Suprapubic skin (tissue), 4 donors: ENCODE data around the gene EPHA1. TPM values are rescaled to one million over a fixed set of nuclear protein-coding genes. Genes with fewer than 3 reads are reported as not detected.

Experiments
- DNase-seq, 2 donors: peaks; one replicate each; pipeline ENCODE4 v3.0.0-alpha.2; 2019; ENCODE audit warnings: low spot score in 2 of 2
- H3K27ac ChIP-seq: fragments of 200-600 bp; sonication (generic); one replicate; pipeline ENCODE4 v1.5.1; 2019
- H3K27me3 ChIP-seq: fragments of 200-600 bp; sonication (generic); one replicate; pipeline ENCODE4 v1.5.1; 2019
- H3K36me3 ChIP-seq: fragments of 200-600 bp; sonication (generic); one replicate; pipeline ENCODE4 v1.5.1; 2019
- H3K4me1 ChIP-seq: fragments of 200-600 bp; sonication (generic); one replicate; pipeline ENCODE4 v1.5.1; 2019
- H3K4me3 ChIP-seq: fragments of 200-600 bp; sonication (generic); one replicate; pipeline ENCODE4 v1.5.1; 2019; ENCODE audit warnings: mild to moderate bottlenecking
- H3K9me3 ChIP-seq: fragments of 200-600 bp; sonication (generic); one replicate; pipeline ENCODE4 v1.5.1; 2019
- CTCF ChIP-seq, 2 donors: fragments of 200-600 bp in 1 of 2; fragments of 450-650 bp in 1 of 2; sonication (generic) in 1 of 2; IDR thresholded peaks; one replicate each; pipeline ENCODE4 v1.5.1; 2016 to 2019; ENCODE audit warnings: antibody characterized with exemption in 2 of 2, mild to moderate bottlenecking in 1 of 2, moderate library complexity in 1 of 2
- EP300 ChIP-seq: sonication (generic); formaldehyde crosslinking; IDR thresholded peaks from one replicate; pipeline ENCODE4 v1.6.1; 2017; ENCODE audit warnings: antibody characterized with exemption
- POLR2A ChIP-seq, 2 donors: fragments of 450-650 bp; IDR thresholded peaks; one replicate each; pipeline ENCODE4 v1.6.1; 2017; ENCODE audit warnings: antibody characterized with exemption in 2 of 2, mild to moderate bottlenecking in 2 of 2, moderate library complexity in 2 of 2
- POLR2AphosphoS5 ChIP-seq, 3 donors: sonication (generic); formaldehyde crosslinking; IDR thresholded peaks; one replicate each; pipeline ENCODE4 v1.6.1; 2017; ENCODE audit warnings: antibody characterized with exemption in 3 of 3
- WGBS: methylation state at CpG from one replicate; pipeline ENCODE4 v1.1.5; 2018; 5-methylcytosine and 5-hydroxymethylcytosine counted together
- total RNA-seq, 4 donors: library from RNA; depleted of rRNA; stranded (reverse); fragments of >200 nt; gene quantifications; one replicate each; pipeline ENCODE4 v1.1.0, GENCODE V29; 2016

EPHA1 gene
- total RNA-seq, 4 donors from 2014 or later: 60.9 to 94.4 (median 67.7) TPM

DNA sequence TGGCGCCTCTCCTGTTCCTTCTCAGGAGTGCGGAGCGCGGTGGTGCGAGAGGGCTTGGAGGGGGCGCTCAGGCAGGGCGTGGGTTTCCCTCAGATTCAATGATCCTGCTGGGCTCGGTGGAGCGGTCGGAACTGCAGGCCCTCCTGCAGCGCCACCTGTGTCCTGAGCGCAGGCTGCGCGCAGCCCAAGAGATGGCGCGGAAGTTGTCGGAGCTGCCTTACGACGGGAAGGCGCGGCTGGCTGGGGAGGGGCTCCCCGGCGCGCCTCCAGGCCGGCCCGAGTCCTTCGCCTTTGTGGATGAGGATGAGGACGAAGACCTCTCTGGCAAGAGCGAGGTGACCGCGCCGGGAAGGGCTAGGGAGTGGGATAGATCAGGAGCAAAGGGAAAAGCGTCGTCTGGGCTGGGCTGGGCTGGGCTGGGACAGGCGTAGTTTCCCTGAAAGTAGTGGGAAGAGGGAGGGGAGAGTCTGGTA lies 63.2 kb downstream of the EPHA1 start:
- 9% methylated on average over 33 of the region's 35 CpGs for WGBS
- Histone ChIP-seq H3K4me1 (peaks cover 5% of the 10 kb centered on the region), H3K9me3 (no peaks in the 10 kb centered on the region), H3K36me3 (no peaks in the 10 kb centered on the region), H3K27ac (no peak overlapping the region), H3K27me3 (peaks cover 18% of the 10 kb centered on the region), H3K4me3 (peak overlapping the region; percentile 23)
- TF ChIP-seq POLR2A (IDR thresholded peaks at IDR 0.05): no peak
- no peak for TF ChIP-seq EP300
- TF ChIP-seq CTCF (IDR thresholded peaks at IDR 0.05): peak in 1 of 2 donors; percentile 55
- TF ChIP-seq POLR2AphosphoS5 (IDR thresholded peaks at IDR 0.05): no peak
- DNase-seq: no peak

DNA sequence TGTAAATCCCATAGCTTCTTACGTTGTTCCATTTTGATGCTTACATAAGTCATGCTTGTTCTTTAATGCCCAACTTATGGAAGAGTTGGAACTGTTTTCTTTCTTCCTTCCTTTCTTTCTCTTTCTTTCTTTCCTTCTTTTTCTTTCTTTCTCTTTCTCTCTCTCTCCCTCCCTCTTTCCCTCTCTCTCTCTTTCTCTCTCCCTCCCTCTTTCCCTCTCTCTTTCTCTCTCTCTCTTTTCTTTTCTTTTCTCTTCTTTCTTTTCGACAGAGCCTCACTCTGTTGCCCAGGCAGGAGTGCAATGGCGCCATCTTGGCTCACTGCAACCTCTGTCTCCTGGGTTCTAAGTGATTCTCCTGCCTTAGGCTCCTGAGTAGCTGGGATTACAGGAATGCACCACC lies 65.1 kb downstream of the EPHA1 start:
- Histone ChIP-seq H3K4me1 (peaks cover 5% of the 10 kb centered on the region), H3K36me3 (no peaks in the 10 kb centered on the region), H3K27ac (no peak overlapping the region), H3K27me3 (peaks cover 13% of the 10 kb centered on the region), H3K4me3 (no peak overlapping the region), H3K9me3 (no peaks in the 10 kb centered on the region)
- WGBS: 93% methylated on average over 3 of the region's 3 CpGs
- TF ChIP-seq EP300: no peak
- no peak for TF ChIP-seq POLR2A (IDR thresholded peaks at IDR 0.05)
- TF ChIP-seq CTCF (IDR thresholded peaks at IDR 0.05): no peak
- TF ChIP-seq POLR2AphosphoS5 (IDR thresholded peaks at IDR 0.05): no peak
- DNase-seq: no peak

DNA sequence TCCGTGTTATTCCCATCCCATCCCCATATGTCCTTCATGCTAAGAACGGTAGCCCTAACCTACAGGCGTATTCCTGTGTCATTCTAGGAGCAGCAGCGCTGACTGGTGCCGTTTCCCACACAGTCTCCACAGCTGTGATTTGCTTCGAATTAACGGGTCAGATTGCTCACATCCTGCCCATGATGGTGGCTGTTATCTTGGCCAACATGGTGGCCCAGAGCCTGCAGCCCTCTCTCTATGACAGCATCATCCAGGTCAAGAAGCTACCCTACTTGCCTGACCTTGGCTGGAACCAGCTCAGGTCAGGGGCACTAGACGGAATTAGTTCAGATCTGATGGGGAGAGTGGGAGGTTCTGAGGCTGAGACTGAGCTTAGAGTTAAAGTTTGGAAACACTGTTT lies 66.8 kb downstream of the EPHA1 start:
- Histone ChIP-seq H3K4me1 (peaks cover 5% of the 10 kb centered on the region), H3K36me3 (no peaks in the 10 kb centered on the region), H3K27ac (no peak overlapping the region), H3K9me3 (no peaks in the 10 kb centered on the region), H3K4me3 (no peak overlapping the region), H3K27me3 (peaks cover 13% of the 10 kb centered on the region)
- WGBS: 90% methylated on average over 8 of the region's 8 CpGs
- TF ChIP-seq POLR2A (IDR thresholded peaks at IDR 0.05): no peak
- DNase-seq: no peak

Other genes with a start within 250 kb of the EPHA1 start
- gene TAS2R39, start 225.4 kb downstream of the EPHA1 start, total RNA-seq: not detected
- gene TAS2R40, start 186.8 kb downstream of the EPHA1 start, total RNA-seq: not detected
- 100 to 1,000 TPM; 136 to 177 (median 166) TPM for gene GSTK1, start 145.4 kb downstream of the EPHA1 start, total RNA-seq
- 10 to 100 TPM in 2 of 4 donors, 1 to 10 TPM in 2; 3.3 to 11.0 (median 8.1) TPM for gene TMEM139, start 123.9 kb downstream of the EPHA1 start, total RNA-seq
- gene CASP2, start 120.5 kb downstream of the EPHA1 start, total RNA-seq: 10 to 100 TPM; 13.7 to 36.5 (median 25.3) TPM
- gene CLCN1, start 92.7 kb downstream of the EPHA1 start, total RNA-seq: under 1 TPM in 1 of 4 donors, not detected in 3; 0.64 TPM
- under 1 TPM in 3 of 4 donors, not detected in 1; 0.13 to 0.40 (median 0.19) TPM for gene FAM131B, start 46.1 kb downstream of the EPHA1 start, total RNA-seq
- 10 to 100 TPM; 46.3 to 73.0 (median 59.3) TPM for gene ZYX, start 27.5 kb downstream of the EPHA1 start, total RNA-seq
- not detected for gene TAS2R60, start 34.6 kb upstream of the EPHA1 start, total RNA-seq
- gene TAS2R41, start 69.0 kb upstream of the EPHA1 start, total RNA-seq: not detected
- 1 to 10 TPM in 2 of 4 donors, under 1 TPM in 1, not detected in 1; 0.30 to 5.1 (median 3.0) TPM for gene CTAGE15, start 162.9 kb upstream of the EPHA1 start, total RNA-seq
- 10 to 100 TPM in 1 of 4 donors, 1 to 10 TPM in 3; 3.0 to 10.5 (median 8.8) TPM for gene TCAF2, start 212.1 kb upstream of the EPHA1 start, total RNA-seq